HG02571 (cell line): ENCODE results near the gene PSAPL1.

Experiments used
- ATAC-seq: cut with Tn5 transposase; IDR thresholded peaks from one replicate; pipeline ENCODE4 v1.9.1; 2021; ENCODE audit warnings: mild to moderate bottlenecking, moderate library complexity; ENCODE audit not compliant: unreplicated experiment

PSAPL1 gene

DNA sequence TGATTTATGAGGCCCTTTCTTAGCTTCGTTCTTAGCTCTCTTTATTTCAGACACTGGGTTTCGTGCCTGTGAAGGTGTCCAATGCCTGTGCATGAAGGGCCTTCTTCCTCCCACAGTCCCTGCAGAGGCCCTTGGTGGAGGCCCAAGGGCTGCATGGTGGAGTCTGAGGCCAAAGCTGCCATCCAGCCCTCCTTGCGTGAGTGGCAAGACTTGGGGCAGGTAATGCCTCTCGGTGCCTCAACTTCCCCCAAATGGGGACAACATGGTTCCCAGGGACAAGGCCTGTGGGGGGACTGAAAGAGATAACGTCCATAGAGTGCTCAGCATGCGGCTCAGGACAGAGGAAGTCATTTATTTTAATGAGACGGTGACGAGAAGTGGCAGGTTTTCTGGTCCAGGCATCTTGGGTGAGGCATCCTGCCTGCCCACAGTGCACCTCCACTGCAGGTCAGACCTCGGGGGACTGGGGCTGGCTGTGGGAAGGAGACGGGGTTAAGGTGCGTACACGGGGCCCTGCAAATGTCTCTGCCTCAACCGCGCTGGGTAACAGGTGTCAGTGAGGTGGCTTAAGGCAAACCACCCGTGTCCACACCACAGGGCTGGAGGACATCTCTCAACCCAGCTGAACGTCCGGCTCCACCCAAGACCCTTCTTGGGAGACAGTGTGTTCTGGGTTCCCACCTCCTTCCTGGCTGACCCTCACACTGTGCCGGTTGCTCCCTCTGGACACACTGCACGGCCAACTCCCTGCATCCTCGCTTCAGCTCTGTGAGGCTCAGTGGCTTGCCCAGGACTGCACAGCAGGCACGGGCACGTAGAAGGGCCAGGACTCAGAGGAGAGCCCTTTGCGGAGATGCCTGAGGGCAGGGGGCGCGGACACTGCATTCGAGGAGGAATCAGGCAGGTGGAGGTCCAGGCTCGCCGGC, 50.5 kb downstream of the PSAPL1 start:
- ATAC-seq: no peak

DNA sequence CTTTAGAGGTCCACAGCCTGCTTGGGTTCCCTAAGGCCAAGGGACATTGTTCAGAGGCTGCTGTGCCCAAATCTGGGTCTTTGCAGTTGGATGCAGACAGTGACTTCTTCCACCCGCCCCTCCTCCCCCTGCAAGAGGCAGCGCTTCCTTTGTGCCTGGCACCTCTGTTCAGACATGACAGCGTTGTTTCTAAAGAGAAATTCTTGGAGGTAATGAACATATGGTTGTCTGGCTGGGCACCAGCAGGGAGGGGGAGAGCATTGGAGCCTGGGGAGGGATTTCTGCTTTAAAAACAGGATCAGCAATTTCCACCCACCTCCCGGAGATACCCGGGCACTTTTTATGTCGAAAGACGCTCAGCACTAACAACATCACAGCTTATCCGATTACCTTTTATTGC, 51.5 kb downstream of the PSAPL1 start:
- ATAC-seq: no peak

DNA sequence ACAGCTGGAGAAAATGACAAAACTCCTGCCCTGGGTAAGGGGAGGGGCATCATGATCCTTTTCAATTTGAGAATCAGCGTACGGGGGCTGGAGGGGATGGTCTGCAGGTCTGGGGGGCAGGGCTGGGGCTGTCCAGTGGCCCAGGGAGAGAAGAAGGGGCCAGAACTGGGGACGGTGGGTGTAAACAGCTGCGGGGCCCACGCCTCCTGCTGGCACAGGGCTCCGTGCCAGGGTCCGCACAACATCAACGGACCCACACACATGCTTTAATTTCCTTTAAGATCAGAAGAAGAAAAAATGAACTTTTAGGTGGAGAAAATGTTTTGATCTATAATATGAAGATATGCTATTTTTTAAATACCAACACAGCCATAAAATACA, 52.1 kb downstream of the PSAPL1 start:
- ATAC-seq: no peak

DNA sequence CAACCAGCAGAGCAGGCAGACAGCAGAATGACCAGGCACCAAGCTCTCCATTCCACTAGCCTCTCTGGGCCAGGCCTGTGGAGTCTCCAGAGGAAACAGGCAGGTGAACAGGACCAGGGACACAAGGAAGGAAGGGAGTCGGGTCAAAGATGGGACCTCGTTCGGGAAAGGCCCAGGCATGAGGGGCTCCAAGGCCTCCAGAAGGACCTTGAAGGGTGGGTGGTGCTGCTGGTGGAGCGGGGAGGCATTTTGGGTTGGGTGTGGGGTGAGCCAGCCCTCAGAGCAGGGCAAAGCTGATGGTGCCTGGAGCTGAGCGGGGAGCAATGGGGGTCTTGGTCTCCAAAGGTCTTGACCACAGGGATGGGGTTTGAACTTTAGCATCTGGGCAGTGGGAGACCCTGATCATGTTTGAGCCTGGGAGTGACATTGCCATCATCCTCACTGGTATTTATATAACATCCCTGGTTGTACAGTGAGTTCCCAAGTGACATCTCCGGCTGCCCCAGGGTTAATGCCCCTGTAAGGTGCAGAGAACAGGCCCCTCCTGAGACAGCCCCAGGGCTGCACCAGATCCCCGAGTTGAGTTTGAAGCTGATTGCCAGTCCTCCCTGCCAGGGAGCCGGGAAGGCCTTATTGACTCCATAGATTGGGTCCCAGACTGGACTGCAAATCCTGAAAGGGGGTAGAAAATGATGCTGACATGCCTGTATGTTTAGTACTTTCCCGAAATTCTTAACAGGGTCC, 52.7 kb downstream of the PSAPL1 start:
- no peak for ATAC-seq

DNA sequence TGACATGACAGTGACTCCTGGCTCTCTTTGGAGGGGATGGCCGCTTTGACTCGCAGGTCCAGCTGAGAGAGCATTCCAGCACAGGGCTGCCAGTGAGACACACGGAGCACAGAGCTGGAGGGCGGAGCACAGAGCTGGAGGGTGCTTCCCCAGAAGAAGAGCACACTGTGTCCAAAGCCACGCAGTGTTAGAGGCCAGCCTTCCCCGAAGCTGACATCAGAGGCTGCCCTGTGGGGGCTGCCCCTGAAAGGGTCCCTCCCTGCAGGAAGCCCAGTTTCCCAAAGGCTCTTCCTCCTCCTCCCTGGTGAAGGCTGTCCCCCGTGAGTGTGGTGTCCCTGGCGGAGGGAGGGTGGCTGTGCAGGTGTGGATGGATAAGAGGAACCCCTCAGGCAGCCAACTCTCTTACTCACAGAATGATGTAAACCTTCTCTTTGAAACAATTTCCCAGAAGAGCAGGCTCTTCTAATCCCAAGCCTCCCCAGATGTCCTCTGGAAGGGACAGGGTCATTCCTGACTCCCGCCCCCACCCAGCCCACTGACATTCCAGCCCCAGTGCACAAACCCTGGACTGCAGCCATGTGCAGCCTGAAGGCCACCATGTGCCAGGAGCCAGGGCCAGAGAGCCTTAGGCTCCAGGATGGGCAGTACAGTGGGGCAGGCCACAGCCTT, 53.4 kb downstream of the PSAPL1 start:
- ATAC-seq: no peak
